Lower lobe of right lung (tissue), 2 donors: ENCODE results near the gene MED13. TPM values are rescaled to one million over a fixed set of nuclear protein-coding genes. Genes with fewer than 3 reads are reported as not detected.
A peak's percentile ranks its signal among the peaks of the same experiment; 100 is the strongest.

Experiments used
- ATAC-seq, 2 donors: fragments of 200-7000 bp; cut with Tn5 transposase; one replicate each; pipeline ENCODE4 v1.9.1; 2020 to 2022; ENCODE audit warnings: mild to moderate bottlenecking in 2 of 2, moderate library complexity in 2 of 2
- DNase-seq: peaks from one replicate; pipeline ENCODE4 v3.0.0-alpha.2; 2020
- H3K27ac ChIP-seq: fragments of 200-600 bp; one replicate; pipeline ENCODE4 v1.8.0; 2022
- H3K27me3 ChIP-seq: fragments of 200-600 bp; one replicate; pipeline ENCODE4 v1.8.0; 2022; ENCODE audit warnings: low read depth
- H3K36me3 ChIP-seq: fragments of 200-600 bp; one replicate; pipeline ENCODE4 v1.8.0; 2022; ENCODE audit warnings: mild to moderate bottlenecking
- H3K4me1 ChIP-seq: fragments of 200-600 bp; one replicate; pipeline ENCODE4 v1.8.0; 2022
- H3K4me3 ChIP-seq: fragments of 200-600 bp; one replicate; pipeline ENCODE4 v1.8.0; 2022; ENCODE audit warnings: mild to moderate bottlenecking
- H3K9me3 ChIP-seq: fragments of 200-600 bp; one replicate; pipeline ENCODE4 v1.8.0; 2022
- intact Hi-C: fragments of 100-400 bp; cut with DNase I; formaldehyde crosslinking; loops from one replicate; pipeline ENCODE4 v1.11.0; 2022
- total RNA-seq: library from RNA; stranded (reverse); fragmentation: NEBNext Ultra II Directional; extraction: Animal tissue kit (Norgen Biotek cat#: 25700); gene quantifications from one replicate; pipeline ENCODE4 v1.2.1, GENCODE V29; 2021
- TF ChIP-seq, protein P1 (sequence below): fragments of 200-600 bp; IDR thresholded peaks from one replicate; pipeline ENCODE4 v1.8.0; 2022; ENCODE audit warnings: antibody characterized with exemption, mild to moderate bottlenecking
- donor health status: DM: no; HTN: yes; CAD: no; lungs with severe emphysema.

Gene MED13
- total RNA-seq, 1 donor from 2014 or later, result 67.9 TPM

DNA sequence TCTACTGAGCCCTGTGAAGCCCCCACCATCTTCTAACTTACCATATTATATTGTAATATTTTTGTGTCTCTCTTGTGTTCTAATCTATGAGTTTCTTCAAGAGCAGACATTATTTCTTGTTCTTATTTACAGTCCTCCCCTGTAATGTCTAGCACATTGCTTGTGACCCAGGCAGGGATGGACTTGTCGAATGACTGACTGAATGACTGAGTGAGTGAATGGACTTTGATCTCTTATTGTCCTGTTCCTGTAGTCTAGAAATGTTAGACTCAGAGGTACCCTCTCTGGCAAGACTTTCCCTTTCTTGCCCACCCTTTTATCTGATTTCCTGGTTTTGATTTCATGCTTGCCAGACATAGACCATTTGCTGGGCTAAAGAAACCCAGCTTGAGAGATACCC, 35.0 kb upstream of the MED13 start:
- H3K36me3 ChIP-seq, result no peaks in the 10 kb centered on the region
- no peaks in the 10 kb centered on the region for H3K9me3 ChIP-seq
- no peak overlapping the region for H3K4me3 ChIP-seq
- intact Hi-C loops, result no loop called here
- TF ChIP-seq, protein P1, sequence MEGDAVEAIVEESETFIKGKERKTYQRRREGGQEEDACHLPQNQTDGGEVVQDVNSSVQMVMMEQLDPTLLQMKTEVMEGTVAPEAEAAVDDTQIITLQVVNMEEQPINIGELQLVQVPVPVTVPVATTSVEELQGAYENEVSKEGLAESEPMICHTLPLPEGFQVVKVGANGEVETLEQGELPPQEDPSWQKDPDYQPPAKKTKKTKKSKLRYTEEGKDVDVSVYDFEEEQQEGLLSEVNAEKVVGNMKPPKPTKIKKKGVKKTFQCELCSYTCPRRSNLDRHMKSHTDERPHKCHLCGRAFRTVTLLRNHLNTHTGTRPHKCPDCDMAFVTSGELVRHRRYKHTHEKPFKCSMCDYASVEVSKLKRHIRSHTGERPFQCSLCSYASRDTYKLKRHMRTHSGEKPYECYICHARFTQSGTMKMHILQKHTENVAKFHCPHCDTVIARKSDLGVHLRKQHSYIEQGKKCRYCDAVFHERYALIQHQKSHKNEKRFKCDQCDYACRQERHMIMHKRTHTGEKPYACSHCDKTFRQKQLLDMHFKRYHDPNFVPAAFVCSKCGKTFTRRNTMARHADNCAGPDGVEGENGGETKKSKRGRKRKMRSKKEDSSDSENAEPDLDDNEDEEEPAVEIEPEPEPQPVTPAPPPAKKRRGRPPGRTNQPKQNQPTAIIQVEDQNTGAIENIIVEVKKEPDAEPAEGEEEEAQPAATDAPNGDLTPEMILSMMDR, result no peak
- ATAC-seq (no peak), DNase-seq (no peak)
- no peak overlapping the region for H3K27ac ChIP-seq
- no peaks in the 10 kb centered on the region for H3K27me3 ChIP-seq
- no peaks in the 10 kb centered on the region for H3K4me1 ChIP-seq

DNA sequence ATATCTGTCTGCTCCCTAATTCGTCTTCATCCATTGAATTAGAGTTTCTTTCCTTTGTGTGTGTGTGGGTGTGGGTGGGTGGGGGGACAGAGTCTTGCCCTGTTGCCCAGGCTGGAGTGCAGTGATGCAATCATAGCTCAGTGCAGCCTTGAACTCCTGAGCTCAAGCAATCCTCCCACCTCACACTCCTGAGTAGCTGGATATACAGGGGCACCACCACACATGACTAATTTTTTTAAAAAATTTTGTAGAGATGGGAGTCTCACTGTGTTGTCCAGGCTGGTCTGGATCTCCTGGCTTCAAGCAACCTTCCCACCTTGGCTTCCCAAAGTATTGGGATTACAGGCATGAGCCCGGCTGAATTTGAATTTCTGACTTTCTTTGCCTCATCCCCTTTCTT, 34.5 kb upstream of the MED13 start:
- intact Hi-C loops, result no loop called here
- Histone ChIP-seq H3K9me3 (no peaks in the 10 kb centered on the region), H3K27ac (no peak overlapping the region), H3K27me3 (no peaks in the 10 kb centered on the region), H3K36me3 (no peaks in the 10 kb centered on the region), H3K4me1 (no peaks in the 10 kb centered on the region), H3K4me3 (no peak overlapping the region)
- no peak for DNase-seq
- ATAC-seq, result no peak
- TF ChIP-seq, protein P1, result no peak

DNA sequence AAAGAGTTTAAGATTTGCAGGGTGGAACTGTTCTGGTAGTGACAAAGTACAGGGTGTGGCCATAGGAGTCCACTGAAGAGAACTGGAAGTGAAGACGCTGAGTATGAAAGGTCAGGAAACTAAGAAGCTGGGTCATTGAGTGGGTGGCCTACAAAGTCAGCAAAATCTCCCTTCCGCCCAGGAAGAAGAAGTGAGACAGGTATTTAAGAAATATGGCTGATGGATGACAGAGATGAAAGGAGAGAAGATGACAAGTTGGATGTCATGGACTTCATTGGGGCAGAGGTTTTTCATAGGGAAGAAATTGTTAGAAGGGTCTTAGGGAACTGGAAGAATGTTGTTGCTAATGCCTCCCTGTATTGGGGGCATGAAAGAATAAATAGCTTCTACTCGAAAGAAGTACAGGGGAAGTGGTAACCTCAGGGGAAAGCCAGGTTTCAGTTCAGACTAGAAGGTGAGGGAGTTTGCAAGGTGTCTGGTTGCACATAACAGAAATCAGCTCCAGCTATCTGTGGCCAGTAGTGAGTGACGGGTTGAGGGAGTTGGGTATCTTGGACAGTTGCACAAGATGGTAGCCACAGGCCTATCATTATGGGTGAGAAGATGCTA, 33.6 kb upstream of the MED13 start:
- Histone ChIP-seq H3K27ac (no peak overlapping the region), H3K9me3 (no peaks in the 10 kb centered on the region), H3K4me1 (no peaks in the 10 kb centered on the region), H3K4me3 (no peak overlapping the region), H3K36me3 (no peaks in the 10 kb centered on the region), H3K27me3 (no peaks in the 10 kb centered on the region)
- DNase-seq, result no peak
- TF ChIP-seq, protein P1, result no peak
- ATAC-seq, result peak in 1 of 2 donors; percentile 49
- intact Hi-C loops, result no loop called here

DNA sequence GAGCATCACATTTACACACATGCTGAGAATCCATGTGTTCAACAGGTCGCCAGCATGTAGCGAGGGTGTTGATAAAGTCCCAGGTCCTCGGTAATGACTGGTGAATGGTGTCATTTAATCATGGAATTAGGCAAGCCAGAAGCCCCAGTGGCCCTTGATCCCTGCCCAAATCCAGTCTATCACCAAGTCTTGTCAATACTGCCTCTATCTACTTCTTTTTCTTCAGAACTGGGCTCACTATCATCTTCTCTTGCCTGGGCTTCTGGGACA, 31.3 kb upstream of the MED13 start:
- Histone ChIP-seq H3K9me3 (no peaks in the 10 kb centered on the region), H3K36me3 (no peaks in the 10 kb centered on the region), H3K27me3 (no peaks in the 10 kb centered on the region), H3K4me3 (no peak overlapping the region), H3K4me1 (no peaks in the 10 kb centered on the region), H3K27ac (no peak overlapping the region)
- intact Hi-C loops, result no loop called here
- TF ChIP-seq, protein P1, result no peak
- ATAC-seq (no peak), DNase-seq (no peak)

DNA sequence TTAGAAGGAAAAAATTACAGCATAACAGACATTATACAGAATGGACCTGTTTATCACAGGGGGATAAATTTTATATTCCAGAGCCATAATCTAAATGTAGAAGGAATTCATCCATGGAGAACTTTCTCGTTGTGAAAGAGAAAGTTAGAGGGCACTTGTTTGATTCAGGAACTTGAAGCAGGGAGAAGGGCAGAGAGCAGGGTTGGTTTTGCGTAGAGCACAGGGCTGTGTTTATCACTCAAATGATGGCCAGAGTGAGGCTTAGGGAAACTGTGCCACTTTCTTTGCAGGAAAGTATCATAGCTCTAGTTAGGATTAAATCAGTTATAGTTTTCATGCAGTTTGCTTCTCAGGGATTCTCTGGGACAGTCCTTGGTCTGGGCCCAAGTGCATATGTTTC, 29.1 kb upstream of the MED13 start:
- Histone ChIP-seq H3K9me3 (no peaks in the 10 kb centered on the region), H3K27me3 (no peaks in the 10 kb centered on the region), H3K4me3 (no peak overlapping the region), H3K4me1 (no peaks in the 10 kb centered on the region), H3K36me3 (no peaks in the 10 kb centered on the region), H3K27ac (no peak overlapping the region)
- TF ChIP-seq, protein P1, result no peak
- DNase-seq, result no peak
- ATAC-seq, result peak in 1 of 2 donors; percentile 37
- intact Hi-C loops, result no loop called here
